GM12878 (cell line): ENCODE data around the gene EMX1. TPM values are rescaled to one million over a fixed set of nuclear protein-coding genes. Genes with fewer than 3 reads are reported as not detected.

Experiments
- CHD2 ChIP-seq: IDR thresholded peaks from 2 replicates; pipeline ENCODE4 v1.6.1; 2011; ENCODE audit warnings: low read depth, low read length, improper control_type of control experiment, borderline replicate concordance
- CHD4 ChIP-seq: fragments of 200-600 bp; sonication (generic); IDR thresholded peaks from 2 replicates; pipeline ENCODE4 v1.6.1; 2016; ENCODE audit warnings: mild to moderate bottlenecking
- HDAC6 ChIP-seq: fragments of 200-600 bp; sonication (generic); IDR thresholded peaks from one replicate; pipeline ENCODE4 v1.8.0; 2017; ENCODE audit warnings: antibody characterized with exemption; ENCODE audit not compliant: unreplicated experiment
- IKZF2 ChIP-seq, 2 experiments: fragments of 450-650 bp; IDR thresholded peaks; 2 replicates each; pipeline ENCODE4 v1.6.1; 2017; ENCODE audit warnings: mild to moderate bottlenecking in 2 of 2, moderate library complexity in 2 of 2
- NR2C2 ChIP-seq: IDR thresholded peaks from 2 replicates; pipeline ENCODE4 v1.6.1; 2011; ENCODE audit warnings: borderline replicate concordance, low read depth; ENCODE audit not compliant: control insufficient read depth, insufficient read length
- NR2F1 ChIP-seq: fragments of 450-650 bp; conservative IDR thresholded peaks from 2 replicates; pipeline ENCODE4 v1.6.1; 2017; ENCODE audit warnings: mild to moderate bottlenecking
- PML ChIP-seq: IDR thresholded peaks from 2 replicates; pipeline ENCODE4 v1.6.1; 2012; ENCODE audit warnings: low read length, inconsistent platforms
- RAD21 ChIP-seq: IDR thresholded peaks from 2 replicates; pipeline ENCODE4 v1.6.1; 2011; ENCODE audit warnings: mild to moderate bottlenecking, low read depth, low read length, moderate library complexity; ENCODE audit not compliant: insufficient read depth
- SIX5 ChIP-seq: IDR thresholded peaks from 2 replicates; pipeline ENCODE4 v1.6.1; 2011; ENCODE audit warnings: mild to moderate bottlenecking, low read depth, low read length, moderate library complexity; ENCODE audit not compliant: severe bottlenecking
- SMC3 ChIP-seq: IDR thresholded peaks from 2 replicates; pipeline ENCODE4 v1.6.1; 2011; ENCODE audit warnings: low read length, improper control_type of control experiment, borderline replicate concordance
- STAT3 ChIP-seq: IDR thresholded peaks from 2 replicates; pipeline ENCODE4 v1.6.1; 2011; ENCODE audit warnings: low read depth, low read length, improper control_type of control experiment
- TCF7 ChIP-seq: IDR thresholded peaks from 2 replicates; pipeline ENCODE4 v1.6.1; 2014; ENCODE audit warnings: antibody characterized with exemption, borderline replicate concordance
- ZNF384 ChIP-seq: IDR thresholded peaks from 2 replicates; pipeline ENCODE4 v1.6.1; 2012; ENCODE audit warnings: low read depth, mild to moderate bottlenecking, low read length, improper control_type of control experiment, borderline replicate concordance
- ZSCAN29 ChIP-seq: fragments of 450-650 bp; IDR thresholded peaks from 2 replicates; pipeline ENCODE4 v1.6.1; 2017; ENCODE audit warnings: mild to moderate bottlenecking, moderate library complexity
- polyA plus RNA-seq, 11 experiments: library from polyadenylated mRNA; depleted of rRNA in 4 of 11; unstranded in 6 of 11; stranded (reverse) in 5 of 11; fragments of >200 nt; fragmentation: Nextera tagmentation in 4 of 11; fragmentation: Illumina TruSeq in 1 of 11; extraction: Ambion mirVana in 4 of 11; extraction: Trizol in 1 of 11; gene quantifications; 1 replicate in 1 of 11; 2 replicates in 10 of 11; pipeline versions ENCODE4 v1.2.1 to v1.2.3, GENCODE V29; 2011 to 2016; ENCODE audit warnings: inconsistent platforms in 2 of 11, missing spikeins in 2 of 11, low read depth in 1 of 11
- total RNA-seq, 4 experiments: library from RNA; depleted of rRNA in 3 of 4; stranded (reverse); fragments of >200 nt in 3 of 4; fragmentation: Illumina TruSeq in 1 of 4; extraction: Trizol in 1 of 4; gene quantifications; 2 replicates each; pipeline versions ENCODE4 v1.2.1 to v1.2.3, GENCODE V29; 2013 to 2021
- TF ChIP-seq, protein P1 (sequence below): IDR thresholded peaks from 2 replicates; pipeline ENCODE4 v1.6.1; 2011; ENCODE audit warnings: borderline replicate concordance, low read depth, mild to moderate bottlenecking, moderate library complexity, low read length; ENCODE audit not compliant: insufficient read depth, poor library complexity, severe bottlenecking
- TF ChIP-seq, protein P2 (sequence below): fragments of 450-650 bp; IDR thresholded peaks from 2 replicates; pipeline ENCODE4 v1.6.1; 2014; ENCODE audit warnings: mild to moderate bottlenecking
- TF ChIP-seq, protein P3 (sequence below): fragments of 450-650 bp; IDR thresholded peaks from 2 replicates; pipeline ENCODE4 v1.6.1; 2017; ENCODE audit warnings: low read depth, mild to moderate bottlenecking, moderate library complexity
- TF ChIP-seq, protein P4 (sequence below): fragments of 450-650 bp; IDR thresholded peaks from 2 replicates; pipeline ENCODE4 v1.6.1; 2018; ENCODE audit warnings: mild to moderate bottlenecking, low read depth, moderate library complexity; ENCODE audit not compliant: partially characterized antibody
- TF ChIP-seq, protein P5 (sequence below): IDR thresholded peaks from 2 replicates; pipeline ENCODE4 v1.6.1; 2012; ENCODE audit warnings: low read depth, low read length, improper control_type of control experiment
- TF ChIP-seq, protein P6 (sequence below), 3 experiments: IDR thresholded peaks in 2 of 3; conservative IDR thresholded peaks in 1 of 3; 2 replicates each; pipeline ENCODE4 v1.5.1; 2011; ENCODE audit warnings: low read depth in 3 of 3, low read length in 3 of 3, mild to moderate bottlenecking in 3 of 3, control low read depth in 2 of 3, moderate library complexity in 2 of 3, inconsistent platforms in 1 of 3, mixed read lengths in 1 of 3; ENCODE audit not compliant: control insufficient read depth in 2 of 3, insufficient read depth in 1 of 3; ENCODE audit errors: extremely low read depth in 1 of 3

EMX1 gene
- total and polyA plus RNA-seq, 10 of the 15 experiments (the other 5 are each of a cell fraction or from before 2014, with no cell fraction given), result 0.07 to 5.1 (median 1.2) TPM; not detected in 1

DNA sequence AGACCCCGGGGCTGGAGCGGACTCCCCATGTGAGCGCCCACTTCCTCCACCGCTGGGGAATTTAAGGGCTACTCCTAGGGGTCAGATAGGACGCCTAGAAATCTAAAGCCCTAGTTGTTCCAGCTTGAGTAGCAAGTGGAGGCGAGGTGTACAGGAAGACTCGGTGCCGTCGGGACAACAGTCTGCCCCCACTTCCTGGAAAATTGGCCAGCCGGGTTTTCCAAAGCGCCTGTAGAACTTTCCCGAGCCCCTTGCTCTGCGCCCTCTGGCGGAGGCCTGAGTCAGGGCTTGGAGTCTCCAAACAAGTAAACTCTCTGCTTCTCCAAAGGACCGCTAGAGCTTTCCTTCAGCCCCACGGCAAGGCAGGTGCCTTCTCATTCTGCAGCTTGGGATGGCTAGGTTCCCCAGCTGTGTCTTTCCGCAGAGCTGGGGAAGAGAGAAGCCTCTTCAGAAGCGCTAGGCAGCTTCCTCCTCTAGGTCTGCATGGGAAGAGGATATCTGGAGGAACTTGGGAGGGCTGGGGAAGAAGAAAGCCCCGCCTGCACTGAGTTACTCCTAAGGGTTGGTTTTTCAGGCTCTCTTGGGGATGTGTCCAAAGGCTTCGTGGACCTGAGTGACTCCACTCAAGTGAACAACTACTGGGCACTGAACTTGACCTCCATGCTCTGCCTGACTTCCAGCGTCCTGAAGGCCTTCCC is 29.4 kb upstream of the EMX1 start (continued):
- TF ChIP-seq CHD2, result no peak
- TF ChIP-seq, protein P1, sequence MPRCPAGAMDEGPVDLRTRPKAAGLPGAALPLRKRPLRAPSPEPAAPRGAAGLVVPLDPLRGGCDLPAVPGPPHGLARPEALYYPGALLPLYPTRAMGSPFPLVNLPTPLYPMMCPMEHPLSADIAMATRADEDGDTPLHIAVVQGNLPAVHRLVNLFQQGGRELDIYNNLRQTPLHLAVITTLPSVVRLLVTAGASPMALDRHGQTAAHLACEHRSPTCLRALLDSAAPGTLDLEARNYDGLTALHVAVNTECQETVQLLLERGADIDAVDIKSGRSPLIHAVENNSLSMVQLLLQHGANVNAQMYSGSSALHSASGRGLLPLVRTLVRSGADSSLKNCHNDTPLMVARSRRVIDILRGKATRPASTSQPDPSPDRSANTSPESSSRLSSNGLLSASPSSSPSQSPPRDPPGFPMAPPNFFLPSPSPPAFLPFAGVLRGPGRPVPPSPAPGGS, result no peak
- TF ChIP-seq SIX5, result no peak
- TF ChIP-seq, protein P2, sequence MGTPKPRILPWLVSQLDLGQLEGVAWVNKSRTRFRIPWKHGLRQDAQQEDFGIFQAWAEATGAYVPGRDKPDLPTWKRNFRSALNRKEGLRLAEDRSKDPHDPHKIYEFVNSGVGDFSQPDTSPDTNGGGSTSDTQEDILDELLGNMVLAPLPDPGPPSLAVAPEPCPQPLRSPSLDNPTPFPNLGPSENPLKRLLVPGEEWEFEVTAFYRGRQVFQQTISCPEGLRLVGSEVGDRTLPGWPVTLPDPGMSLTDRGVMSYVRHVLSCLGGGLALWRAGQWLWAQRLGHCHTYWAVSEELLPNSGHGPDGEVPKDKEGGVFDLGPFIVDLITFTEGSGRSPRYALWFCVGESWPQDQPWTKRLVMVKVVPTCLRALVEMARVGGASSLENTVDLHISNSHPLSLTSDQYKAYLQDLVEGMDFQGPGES, result no peak
- TF ChIP-seq, protein P3, sequence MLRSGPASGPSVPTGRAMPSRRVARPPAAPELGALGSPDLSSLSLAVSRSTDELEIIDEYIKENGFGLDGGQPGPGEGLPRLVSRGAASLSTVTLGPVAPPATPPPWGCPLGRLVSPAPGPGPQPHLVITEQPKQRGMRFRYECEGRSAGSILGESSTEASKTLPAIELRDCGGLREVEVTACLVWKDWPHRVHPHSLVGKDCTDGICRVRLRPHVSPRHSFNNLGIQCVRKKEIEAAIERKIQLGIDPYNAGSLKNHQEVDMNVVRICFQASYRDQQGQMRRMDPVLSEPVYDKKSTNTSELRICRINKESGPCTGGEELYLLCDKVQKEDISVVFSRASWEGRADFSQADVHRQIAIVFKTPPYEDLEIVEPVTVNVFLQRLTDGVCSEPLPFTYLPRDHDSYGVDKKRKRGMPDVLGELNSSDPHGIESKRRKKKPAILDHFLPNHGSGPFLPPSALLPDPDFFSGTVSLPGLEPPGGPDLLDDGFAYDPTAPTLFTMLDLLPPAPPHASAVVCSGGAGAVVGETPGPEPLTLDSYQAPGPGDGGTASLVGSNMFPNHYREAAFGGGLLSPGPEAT, result peak; percentile 47; the same call in 1 of the 2 replicates
- TF ChIP-seq, protein P4, sequence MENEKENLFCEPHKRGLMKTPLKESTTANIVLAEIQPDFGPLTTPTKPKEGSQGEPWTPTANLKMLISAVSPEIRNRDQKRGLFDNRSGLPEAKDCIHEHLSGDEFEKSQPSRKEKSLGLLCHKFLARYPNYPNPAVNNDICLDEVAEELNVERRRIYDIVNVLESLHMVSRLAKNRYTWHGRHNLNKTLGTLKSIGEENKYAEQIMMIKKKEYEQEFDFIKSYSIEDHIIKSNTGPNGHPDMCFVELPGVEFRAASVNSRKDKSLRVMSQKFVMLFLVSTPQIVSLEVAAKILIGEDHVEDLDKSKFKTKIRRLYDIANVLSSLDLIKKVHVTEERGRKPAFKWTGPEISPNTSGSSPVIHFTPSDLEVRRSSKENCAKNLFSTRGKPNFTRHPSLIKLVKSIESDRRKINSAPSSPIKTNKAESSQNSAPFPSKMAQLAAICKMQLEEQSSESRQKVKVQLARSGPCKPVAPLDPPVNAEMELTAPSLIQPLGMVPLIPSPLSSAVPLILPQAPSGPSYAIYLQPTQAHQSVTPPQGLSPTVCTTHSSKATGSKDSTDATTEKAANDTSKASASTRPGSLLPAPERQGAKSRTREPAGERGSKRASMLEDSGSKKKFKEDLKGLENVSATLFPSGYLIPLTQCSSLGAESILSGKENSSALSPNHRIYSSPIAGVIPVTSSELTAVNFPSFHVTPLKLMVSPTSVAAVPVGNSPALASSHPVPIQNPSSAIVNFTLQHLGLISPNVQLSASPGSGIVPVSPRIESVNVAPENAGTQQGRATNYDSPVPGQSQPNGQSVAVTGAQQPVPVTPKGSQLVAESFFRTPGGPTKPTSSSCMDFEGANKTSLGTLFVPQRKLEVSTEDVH, result no peak
- no peak for TF ChIP-seq STAT3
- TF ChIP-seq ZSCAN29, result no peak
- TF ChIP-seq, protein P5, sequence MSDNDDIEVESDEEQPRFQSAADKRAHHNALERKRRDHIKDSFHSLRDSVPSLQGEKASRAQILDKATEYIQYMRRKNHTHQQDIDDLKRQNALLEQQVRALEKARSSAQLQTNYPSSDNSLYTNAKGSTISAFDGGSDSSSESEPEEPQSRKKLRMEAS, result no peak
- peak; percentile 45; the same call in 1 of the 2 replicates for TF ChIP-seq SMC3
- TF ChIP-seq, protein P6, sequence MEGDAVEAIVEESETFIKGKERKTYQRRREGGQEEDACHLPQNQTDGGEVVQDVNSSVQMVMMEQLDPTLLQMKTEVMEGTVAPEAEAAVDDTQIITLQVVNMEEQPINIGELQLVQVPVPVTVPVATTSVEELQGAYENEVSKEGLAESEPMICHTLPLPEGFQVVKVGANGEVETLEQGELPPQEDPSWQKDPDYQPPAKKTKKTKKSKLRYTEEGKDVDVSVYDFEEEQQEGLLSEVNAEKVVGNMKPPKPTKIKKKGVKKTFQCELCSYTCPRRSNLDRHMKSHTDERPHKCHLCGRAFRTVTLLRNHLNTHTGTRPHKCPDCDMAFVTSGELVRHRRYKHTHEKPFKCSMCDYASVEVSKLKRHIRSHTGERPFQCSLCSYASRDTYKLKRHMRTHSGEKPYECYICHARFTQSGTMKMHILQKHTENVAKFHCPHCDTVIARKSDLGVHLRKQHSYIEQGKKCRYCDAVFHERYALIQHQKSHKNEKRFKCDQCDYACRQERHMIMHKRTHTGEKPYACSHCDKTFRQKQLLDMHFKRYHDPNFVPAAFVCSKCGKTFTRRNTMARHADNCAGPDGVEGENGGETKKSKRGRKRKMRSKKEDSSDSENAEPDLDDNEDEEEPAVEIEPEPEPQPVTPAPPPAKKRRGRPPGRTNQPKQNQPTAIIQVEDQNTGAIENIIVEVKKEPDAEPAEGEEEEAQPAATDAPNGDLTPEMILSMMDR (IDR thresholded peaks at IDR 0.05 in 2 of 3, conservative IDR thresholded peaks at IDR 0.05 in 1 of 3; ENCODE audit: control insufficient read depth in 2 of 3, extremely low read depth in 1 of 3, insufficient read depth in 1 of 3, low read depth in 3 of 3, low read length in 3 of 3), result peak; percentile 82 to 95 (median 93)
- TF ChIP-seq CHD4, result no peak
- no peak for TF ChIP-seq PML
- TF ChIP-seq NR2C2, result no peak
- TF ChIP-seq ZNF384, result no peak
- TF ChIP-seq HDAC6, result no peak
- 0 out of 2 replicates have a peak, but pooled peaks have one; percentile 26 for TF ChIP-seq RAD21
- 0 out of 2 replicates have a peak, but pooled peaks have one; percentile 7 for TF ChIP-seq TCF7
- peak; percentile 63 to 77 for TF ChIP-seq IKZF2 (IDR thresholded peaks at IDR 0.05)
- TF ChIP-seq NR2F1, result peak; percentile 64; the same call in 1 of the 2 replicates
